ENCODE data around the gene SLC22A15.
"Not testable (repeated sequence)": the region's sequence is repeated elsewhere in the genome, so short reads cannot be mapped to it uniquely, and the experiment has no call there.

Gene SLC22A15

GRCh38 chr1:116044071-116044470 lies 67.8 kb downstream of the SLC22A15 start:
- no peak for DNase-seq

GRCh38 chr1:116046933-116047332 lies 70.6 kb downstream of the SLC22A15 start:
- DNase-seq = not testable (repeated sequence)

GRCh38 chr1:116051896-116052295 lies 75.6 kb downstream of the SLC22A15 start:
- DNase-seq = not testable (repeated sequence)

- no peak for DNase-seq
These were observed 85.9 kb downstream of the SLC22A15 start for GRCh38 chr1:116062201-116062600.

DNA sequence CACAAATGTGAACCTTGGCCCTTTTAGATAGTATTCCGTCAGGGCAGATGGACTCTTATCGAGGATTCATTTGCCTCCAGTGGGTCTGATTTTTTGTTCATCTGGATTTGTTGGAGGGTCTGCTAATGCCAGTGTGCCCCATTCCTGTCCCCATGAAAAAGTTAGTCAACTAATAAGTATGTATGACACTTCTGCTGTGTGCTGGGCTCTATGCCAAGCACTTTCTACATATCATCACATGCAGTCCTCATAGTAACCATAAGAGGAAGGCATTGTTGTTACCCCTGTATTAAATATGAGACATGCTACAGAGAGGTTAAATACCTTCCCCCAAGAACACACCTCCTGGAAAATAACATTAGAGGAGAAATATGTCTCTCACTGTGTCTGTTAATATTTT lies 88.3 kb downstream of the SLC22A15 start:
- no peak for DNase-seq

DNA sequence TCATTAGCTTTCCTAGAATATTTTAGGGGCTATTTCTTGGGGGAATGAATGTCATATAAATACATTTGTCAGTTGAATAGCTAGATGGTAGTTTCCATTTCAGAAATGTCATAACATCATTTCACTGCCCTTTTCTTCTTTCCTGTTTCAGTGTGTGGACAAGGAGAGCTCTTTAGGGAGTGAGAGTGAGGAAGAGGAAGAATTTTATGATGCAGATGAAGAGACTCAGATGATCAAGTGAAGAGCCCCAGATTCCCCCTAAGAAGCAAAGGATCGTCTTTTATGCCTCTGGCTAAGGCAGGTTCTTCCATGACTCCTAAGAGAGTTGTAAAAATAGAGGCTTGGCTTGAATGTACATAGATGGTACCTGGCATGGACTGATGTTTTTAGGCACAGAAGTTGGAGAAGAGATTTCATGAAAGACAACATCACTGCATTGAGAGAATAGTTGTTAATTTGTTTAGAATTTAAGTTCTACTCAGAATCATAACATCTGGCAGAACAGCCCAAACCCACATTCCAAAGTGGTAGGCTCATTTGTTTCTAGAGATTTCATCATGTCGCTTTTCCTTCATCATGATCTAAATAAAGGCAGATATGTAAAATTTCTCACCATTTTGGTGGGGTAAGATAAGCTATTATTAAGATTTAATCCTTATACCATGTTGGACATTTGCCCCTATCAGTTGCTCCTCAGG lies 90.7 kb downstream of the SLC22A15 start:
- DNase-seq = no peak

- no peak for DNase-seq
These were observed 91.2 kb downstream of the SLC22A15 start for GRCh38 chr1:116067566-116067890.

- no peak for DNase-seq
These were observed 99.3 kb downstream of the SLC22A15 start for GRCh38 chr1:116075575-116075974.

DNA sequence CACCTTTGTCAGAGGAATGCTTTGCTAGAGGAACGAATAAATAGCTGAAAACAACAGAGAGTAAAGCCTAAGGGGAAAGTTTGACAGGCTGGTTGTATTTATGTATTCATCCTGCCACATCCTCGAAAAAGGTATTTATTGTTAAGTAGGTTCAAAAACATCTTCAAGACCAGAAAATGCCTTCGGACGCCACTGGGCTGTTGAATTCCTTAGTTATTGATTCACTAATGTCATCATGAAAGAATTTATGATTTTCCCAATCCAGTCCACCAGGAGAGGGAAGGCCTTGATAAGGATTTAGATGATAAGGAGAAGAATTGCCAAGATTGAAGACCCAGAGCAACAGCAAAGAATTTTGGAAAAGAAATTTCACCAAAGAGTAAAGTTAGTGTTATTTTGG lies 99.7 kb downstream of the SLC22A15 start:
- no peak for DNase-seq

DNA sequence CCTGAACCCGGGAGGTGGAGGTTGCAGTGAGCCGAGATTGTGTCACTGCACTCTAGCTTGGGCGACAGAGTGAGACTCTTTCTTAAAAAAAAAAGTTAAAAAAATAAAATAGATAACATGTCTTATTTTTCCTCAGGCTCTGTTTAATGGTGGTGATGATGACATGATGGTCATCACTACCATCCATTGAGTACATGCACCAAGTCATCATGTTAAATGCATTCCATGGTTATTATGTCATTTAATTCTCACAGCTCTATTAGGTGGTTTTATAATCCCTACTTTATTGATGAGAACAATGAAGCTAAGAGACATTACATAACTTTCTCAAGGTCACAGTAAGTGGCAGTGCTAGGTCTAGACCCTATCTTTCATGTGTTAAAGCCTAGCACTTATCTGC lies 100.5 kb downstream of the SLC22A15 start:
- no peak for DNase-seq

- DNase-seq = no peak
These were observed 102.4 kb downstream of the SLC22A15 start for GRCh38 chr1:116078699-116079223.

GRCh38 chr1:116087628-116088027 lies 111.3 kb downstream of the SLC22A15 start:
- no peak for DNase-seq

DNA sequence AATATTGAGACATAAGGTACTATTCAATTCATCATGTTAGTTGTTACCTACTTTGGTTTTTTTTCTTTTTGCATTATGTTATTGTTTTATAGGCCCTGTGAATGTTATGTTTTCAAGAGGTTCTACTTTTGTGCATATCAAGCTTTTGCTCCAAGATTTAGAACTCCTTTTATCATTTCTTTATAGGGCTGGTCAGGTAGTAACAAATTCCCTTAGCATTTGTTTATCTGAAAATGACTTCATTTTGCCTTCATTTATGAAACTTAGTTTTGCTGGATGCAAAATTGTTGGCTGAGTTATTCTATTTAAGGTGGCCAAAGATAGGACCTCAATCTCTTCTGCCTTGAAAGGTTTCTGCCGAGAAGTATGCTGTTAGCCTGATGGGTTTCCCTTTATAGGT lies 113.6 kb downstream of the SLC22A15 start:
- DNase-seq = no peak

DNA sequence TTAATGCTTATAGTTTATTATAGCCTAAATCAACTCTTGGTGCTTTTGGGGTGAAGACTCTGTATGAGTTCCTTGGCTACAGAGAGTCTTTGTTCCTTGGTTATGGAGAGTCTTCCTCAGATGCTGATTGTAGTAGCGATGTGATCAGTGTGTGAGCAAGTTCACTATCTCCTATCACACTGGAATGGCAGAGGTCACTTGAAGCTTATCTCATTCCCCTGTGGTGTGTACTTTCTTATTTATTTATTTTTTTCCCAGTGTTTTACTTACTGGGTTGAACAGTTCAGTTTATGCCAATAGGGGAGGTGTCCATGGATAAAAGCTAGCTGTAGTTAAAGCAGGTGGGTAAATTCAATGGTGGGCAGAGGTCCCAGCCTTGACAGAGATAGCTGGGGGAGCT lies 114.8 kb downstream of the SLC22A15 start:
- DNase-seq = no peak

DNA sequence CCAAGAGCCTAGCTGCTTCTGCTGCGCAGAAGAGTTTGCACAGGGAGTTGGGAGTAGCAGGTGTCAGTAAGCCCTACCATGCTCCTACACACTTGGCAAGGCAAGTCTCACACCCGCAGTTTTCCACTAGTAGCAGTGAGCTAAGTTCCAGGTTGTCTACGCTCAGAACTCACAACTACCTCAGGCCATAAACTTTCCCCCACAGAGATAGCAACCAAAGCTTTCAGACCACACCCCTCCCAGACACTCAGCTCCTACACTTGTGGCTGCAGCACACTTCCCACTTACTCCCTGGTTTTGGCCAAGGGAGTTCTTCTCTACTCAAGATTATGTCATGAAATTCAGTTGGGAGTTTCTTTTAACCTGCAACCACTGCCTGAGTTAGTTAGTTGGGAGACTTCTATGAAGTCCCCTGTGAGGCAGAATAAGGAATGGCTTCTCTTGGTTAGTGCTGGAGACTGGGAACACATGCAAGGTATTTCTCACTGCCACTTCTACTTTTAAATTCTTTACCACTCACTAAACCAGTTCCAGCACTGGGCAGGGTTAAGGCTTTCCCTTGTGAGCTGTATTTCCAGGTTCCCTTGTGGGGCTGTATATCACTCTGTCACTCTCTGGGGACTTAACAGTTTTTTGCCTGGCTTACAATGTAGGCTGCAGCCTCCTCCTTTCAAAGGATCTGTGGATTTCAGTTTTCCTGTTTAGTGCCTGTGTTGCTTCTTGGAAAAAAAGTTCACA lies 116.6 kb downstream of the SLC22A15 start:
- no peak for DNase-seq

DNA sequence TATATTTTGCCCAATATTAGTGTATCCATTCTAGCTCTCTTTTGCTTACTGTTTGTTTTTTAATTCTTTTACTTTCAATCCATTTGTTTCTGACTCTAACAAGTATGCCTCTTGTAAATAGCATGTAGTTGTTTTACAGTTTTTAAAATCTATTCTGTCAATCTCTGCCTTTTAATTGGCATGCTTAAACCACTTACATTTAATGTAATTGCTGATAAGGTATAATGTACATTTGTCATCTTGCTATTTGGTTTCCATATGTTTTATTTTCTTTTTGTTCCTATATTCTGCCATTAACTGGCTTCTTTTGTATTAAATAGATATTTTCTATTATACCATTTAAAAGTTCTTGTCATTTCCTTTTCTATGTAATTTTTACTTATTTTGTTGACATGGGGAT lies 118.7 kb downstream of the SLC22A15 start:
- no peak for DNase-seq

GRCh38 chr1:116096013-116096618 lies 119.8 kb downstream of the SLC22A15 start:
- no peak for DNase-seq

DNA sequence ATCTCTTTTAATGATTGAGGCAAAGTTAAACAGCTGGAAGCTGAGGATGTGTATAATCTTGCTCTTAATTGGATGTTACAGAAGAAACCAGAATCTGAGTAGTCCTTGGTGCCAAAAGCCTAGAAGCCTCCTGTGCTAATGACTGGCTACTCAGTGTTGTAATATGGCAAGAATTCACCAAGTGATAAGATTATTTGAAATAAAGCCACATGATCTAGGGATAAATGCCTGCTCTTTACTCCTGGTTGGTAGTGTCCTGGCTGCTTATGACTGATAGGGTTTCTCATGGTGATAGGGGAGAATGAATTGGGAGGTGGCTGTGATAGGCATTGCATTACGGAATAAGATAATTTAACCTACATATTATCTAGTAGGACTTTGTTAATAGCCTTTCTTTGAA lies 121.3 kb downstream of the SLC22A15 start:
- no peak for DNase-seq

GRCh38 chr1:116099379-116099778 lies 123.1 kb downstream of the SLC22A15 start:
- no peak for DNase-seq

DNA sequence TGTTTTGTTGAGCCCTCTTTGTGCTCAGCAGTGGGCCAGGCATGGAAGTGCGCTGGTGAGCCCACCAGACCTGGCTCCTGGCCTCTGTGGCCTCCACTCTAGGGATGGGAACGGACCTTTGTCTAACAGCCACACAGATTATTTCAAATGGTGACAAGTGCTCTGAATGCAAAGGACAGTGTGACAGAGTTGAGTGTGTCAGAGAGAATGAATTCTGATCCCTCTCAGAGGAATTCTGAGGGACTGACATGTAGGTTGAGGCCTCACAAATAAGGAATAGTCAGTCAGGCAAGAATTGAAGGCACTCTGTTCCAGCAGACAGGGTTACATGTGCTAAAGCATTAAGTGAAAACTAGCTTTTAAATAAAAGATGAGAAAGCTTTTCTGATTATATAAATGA lies 123.6 kb downstream of the SLC22A15 start:
- no peak for DNase-seq

DNA sequence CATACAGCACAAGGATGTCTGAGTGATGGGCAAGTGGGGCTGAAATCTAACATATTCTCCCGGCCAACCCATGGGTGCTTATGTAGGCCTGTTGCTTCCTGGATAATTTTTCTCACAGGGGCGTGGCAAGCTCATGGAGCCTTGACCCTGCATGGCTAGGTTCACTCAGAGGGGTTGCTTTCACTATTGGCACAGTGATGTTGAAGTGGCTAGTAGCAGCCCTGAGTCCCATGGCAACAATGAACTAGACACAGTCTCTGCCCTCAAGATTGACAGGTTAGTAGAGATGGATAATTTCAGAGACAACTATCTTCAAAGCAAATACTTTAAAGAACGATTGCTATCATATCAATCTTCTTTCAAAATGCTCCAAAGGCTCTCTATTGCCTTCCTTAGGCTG lies 128.4 kb downstream of the SLC22A15 start:
- DNase-seq = no peak

GRCh38 chr1:116105996-116106395 lies 129.7 kb downstream of the SLC22A15 start:
- no peak for DNase-seq

- DNase-seq = no peak
These were observed 130.3 kb downstream of the SLC22A15 start for GRCh38 chr1:116106646-116107045.

GRCh38 chr1:116107371-116107770 lies 131.1 kb downstream of the SLC22A15 start:
- no peak for DNase-seq
